H1 (cell line): ENCODE measurements around the gene ZNF385C. TPM values are rescaled to one million over a fixed set of nuclear protein-coding genes. Genes with fewer than 3 reads are reported as not detected.

Source experiments
- CTCF ChIA-PET: fragments of 300-600 bp; sonication (Branson Sonifier 250); formaldehyde crosslinking; loops from one replicate; lab custom pipeline; 2021; ENCODE audit not compliant: partially characterized antibody; lab: Charles Lee
- POLR2A ChIA-PET: fragments of 300-600 bp; sonication (Branson Sonifier 250); formaldehyde crosslinking; loops from one replicate; lab custom pipeline; 2021; ENCODE audit warnings: inconsistent platforms; ENCODE audit not compliant: partially characterized antibody; lab: Charles Lee
- DNase-seq, 2 experiments: peaks; one replicate each; pipeline versions ENCODE4 v3.0.0 to v3.0.0-alpha.2; 2010 to 2022; ENCODE audit warnings: low spot score in 2 of 2, low read depth in 1 of 2, mixed read lengths in 1 of 2
- FAIRE-seq: peaks from 2 replicates; lab custom pipeline; 2011; peaks lifted over from hg19 to GRCh38; lab: Jason Lieb, UNC
- H2AFZ ChIP-seq: 2 replicates; pipeline ENCODE4 v1.8.1; 2012; ENCODE audit warnings: low read length, inconsistent platforms
- H2AK5ac ChIP-seq: 2 replicates; pipeline ENCODE4 v1.6.1; 2013; ENCODE audit warnings: low read depth, low read length
- H2BK120ac ChIP-seq: replicated peaks from 2 replicates; pipeline ENCODE3; 2013; ENCODE audit warnings: low read depth, low read length, inconsistent platforms
- H2BK12ac ChIP-seq: 2 replicates; pipeline ENCODE4 v1.6.1; 2013; ENCODE audit warnings: low read depth, low read length
- H2BK15ac ChIP-seq: 2 replicates; pipeline ENCODE4 v1.6.1; 2013; ENCODE audit warnings: low read length
- H2BK20ac ChIP-seq: 2 replicates; pipeline ENCODE4 v1.6.1; 2013; ENCODE audit warnings: low read length
- H2BK5ac ChIP-seq: 2 replicates; pipeline ENCODE4 v1.6.1; 2013; ENCODE audit warnings: low read depth, low read length
- H3K14ac ChIP-seq: 2 replicates; pipeline ENCODE4 v1.6.1; 2013; ENCODE audit warnings: inconsistent platforms; ENCODE audit not compliant: insufficient read length
- H3K18ac ChIP-seq: 2 replicates; pipeline ENCODE4 v1.6.1; 2013; ENCODE audit warnings: low read length; ENCODE audit errors: extremely low read depth
- H3K23ac ChIP-seq: 2 replicates; pipeline ENCODE4 v1.6.1; 2013; ENCODE audit warnings: inconsistent platforms; ENCODE audit not compliant: insufficient read length
- H3K23me2 ChIP-seq: 2 replicates; pipeline ENCODE4 v1.6.1; 2013; ENCODE audit warnings: low read depth, low read length
- H3K27ac ChIP-seq: 2 replicates; pipeline ENCODE4 v1.6.1; 2011; ENCODE audit warnings: low read depth, low read length, inconsistent platforms
- H3K27me3 ChIP-seq, 4 experiments: replicated peaks in 1 of 4; 1 replicate in 1 of 4; 2 replicates in 3 of 4; pipeline versions ENCODE4 v1.6.1 to v1.8.1; 2011 to 2013; ENCODE audit warnings: low read length in 3 of 4, mild to moderate bottlenecking in 3 of 4, inconsistent platforms in 2 of 4, mixed read lengths in 2 of 4, moderate library complexity in 1 of 4; ENCODE audit not compliant: control insufficient read depth in 3 of 4, insufficient read depth in 3 of 4; ENCODE audit errors: extremely low read depth in 1 of 4
- H3K36me3 ChIP-seq, 4 experiments: 2 replicates each; pipeline versions ENCODE4 v1.6.1 to v1.8.1; 2011 to 2013; ENCODE audit warnings: mild to moderate bottlenecking in 4 of 4, low read length in 3 of 4, moderate library complexity in 2 of 4, control low read depth in 1 of 4, inconsistent platforms in 1 of 4; ENCODE audit not compliant: insufficient read depth in 4 of 4, control insufficient read depth in 2 of 4
- H3K4ac ChIP-seq: replicated peaks from 2 replicates; pipeline ENCODE3; 2013; ENCODE audit warnings: low read length, low read depth, mixed read lengths, inconsistent platforms; ENCODE audit not compliant: insufficient read length
- H3K4me1 ChIP-seq, 4 experiments: replicated peaks in 1 of 4; 1 replicate in 1 of 4; 2 replicates in 3 of 4; pipeline versions ENCODE4 v1.6.1 to v1.8.1; 2011 to 2013; ENCODE audit warnings: low read length in 3 of 4, inconsistent platforms in 2 of 4, mixed read lengths in 1 of 4; ENCODE audit not compliant: insufficient read depth in 4 of 4, control insufficient read depth in 3 of 4
- H3K4me2 ChIP-seq, 2 experiments: 2 replicates each; pipeline versions ENCODE4 v1.6.1 to v1.8.1; 2011 to 2013; ENCODE audit warnings: low read depth in 2 of 2, low read length in 2 of 2, control low read depth in 1 of 2, inconsistent platforms in 1 of 2, mild to moderate bottlenecking in 1 of 2; ENCODE audit not compliant: insufficient read depth in 1 of 2
- H3K4me3 ChIP-seq, 4 experiments: fragments of 200-600, 300-600 bp in 1 of 4; sonication (generic), shearing (Covaris generic), sonication (Bioruptor Twin) in 1 of 4; 2 replicates each; pipeline versions ENCODE4 v1.5.1 to v1.8.1; 2011 to 2016; ENCODE audit warnings: low read length in 4 of 4, low read depth in 3 of 4, control low read depth in 2 of 4, inconsistent platforms in 2 of 4, mild to moderate bottlenecking in 2 of 4, mixed read lengths in 1 of 4, moderate library complexity in 1 of 4; ENCODE audit not compliant: insufficient read depth in 2 of 4; ENCODE audit errors: extremely low read depth in 1 of 4
- H3K56ac ChIP-seq: replicated peaks from 2 replicates; pipeline ENCODE3; 2013; ENCODE audit warnings: low read depth, mild to moderate bottlenecking, mixed read lengths, low read length, inconsistent platforms; ENCODE audit not compliant: insufficient read length
- H3K79me1 ChIP-seq: 2 replicates; pipeline ENCODE4 v1.6.1; 2013; ENCODE audit warnings: low read depth, low read length, control low read depth
- H3K79me2 ChIP-seq, 2 experiments: 2 replicates each; pipeline versions ENCODE4 v1.6.1 to v1.8.1; 2012 to 2013; ENCODE audit warnings: low read length in 2 of 2, mild to moderate bottlenecking in 2 of 2, inconsistent platforms in 1 of 2; ENCODE audit not compliant: insufficient read depth in 2 of 2, control insufficient read depth in 1 of 2
- H3K9ac ChIP-seq, 4 experiments: replicated peaks in 1 of 4; 1 replicate in 1 of 4; 2 replicates in 3 of 4; pipeline versions ENCODE4 v1.6.1 to v1.8.1; 2011 to 2013; ENCODE audit warnings: low read depth in 3 of 4, low read length in 3 of 4, control low read depth in 2 of 4, mild to moderate bottlenecking in 2 of 4, moderate library complexity in 2 of 4, inconsistent platforms in 1 of 4; ENCODE audit errors: extremely low read depth in 1 of 4
- H3K9me3 ChIP-seq, 2 experiments: 2 replicates each; pipeline versions ENCODE4 v1.6.1 to v1.8.1; 2012 to 2013; ENCODE audit warnings: mild to moderate bottlenecking in 2 of 2, moderate library complexity in 2 of 2, control low read depth in 1 of 2, inconsistent platforms in 1 of 2, low read depth in 1 of 2, low read length in 1 of 2, mixed read lengths in 1 of 2; ENCODE audit not compliant: insufficient read depth in 2 of 2
- H4K20me1 ChIP-seq, 2 experiments: replicated peaks in 1 of 2; 2 replicates each; pipeline versions ENCODE3 to v1.8.1; 2011 to 2013; ENCODE audit warnings: inconsistent platforms in 2 of 2, low read length in 2 of 2, mild to moderate bottlenecking in 1 of 2; ENCODE audit not compliant: insufficient read depth in 2 of 2, control insufficient read depth in 1 of 2
- H4K5ac ChIP-seq: 2 replicates; pipeline ENCODE4 v1.6.1; 2013; ENCODE audit warnings: low read length, low read depth, mixed read lengths, inconsistent platforms; ENCODE audit not compliant: insufficient read length
- H4K8ac ChIP-seq: 2 replicates; pipeline ENCODE4 v1.8.0; 2013; ENCODE audit warnings: mild to moderate bottlenecking, moderate library complexity, low read length, inconsistent platforms; ENCODE audit not compliant: insufficient read depth; ENCODE audit errors: extremely low read depth
- H4K91ac ChIP-seq: replicated peaks from 2 replicates; pipeline ENCODE3; 2013; ENCODE audit warnings: low read length, mixed read lengths, inconsistent platforms; ENCODE audit not compliant: insufficient read length
- BACH1 ChIP-seq: IDR thresholded peaks from 2 replicates; pipeline ENCODE4 v1.6.1; 2012; ENCODE audit warnings: low read length, improper control_type of control experiment
- BRCA1 ChIP-seq: IDR thresholded peaks from 2 replicates; pipeline ENCODE4 v1.6.1; 2012; ENCODE audit warnings: low read depth, low read length, improper control_type of control experiment
- EZH2 ChIP-seq: fragments of 200-600 bp; sonication (generic); IDR thresholded peaks from 2 replicates; pipeline ENCODE4 v1.7.1; 2012; ENCODE audit warnings: low read depth, mild to moderate bottlenecking, moderate library complexity, low read length, inconsistent platforms; ENCODE audit not compliant: severe bottlenecking
- MAFK ChIP-seq: IDR thresholded peaks from 2 replicates; pipeline ENCODE4 v1.6.1; 2012; ENCODE audit warnings: low read depth, mild to moderate bottlenecking, improper control_type of control experiment, low read length
- NANOG ChIP-seq: IDR thresholded peaks from 2 replicates; pipeline ENCODE4 v1.6.1; 2011; ENCODE audit warnings: low read length, low read depth, mild to moderate bottlenecking, inconsistent platforms; ENCODE audit not compliant: insufficient read depth, poor library complexity, severe bottlenecking
- PHF8 ChIP-seq: fragments of 200-600 bp; sonication (generic); conservative IDR thresholded peaks from 2 replicates; pipeline ENCODE4 v1.7.1; 2012; ENCODE audit warnings: low read depth, mild to moderate bottlenecking, inconsistent platforms, low read length, moderate library complexity
- POLR2AphosphoS5 ChIP-seq: IDR thresholded peaks from 2 replicates; pipeline ENCODE4 v1.6.1; 2011; ENCODE audit warnings: low read depth, low read length
- RXRA ChIP-seq: IDR thresholded peaks from 2 replicates; pipeline ENCODE4 v1.6.1; 2011; ENCODE audit warnings: low read depth, mild to moderate bottlenecking, low read length, moderate library complexity; ENCODE audit not compliant: insufficient read depth
- SP4 ChIP-seq: IDR thresholded peaks from 2 replicates; pipeline ENCODE4 v1.6.1; 2012; ENCODE audit warnings: low read length, inconsistent platforms
- TAF1 ChIP-seq: IDR thresholded peaks from 2 replicates; pipeline ENCODE4 v1.6.1; 2011; ENCODE audit warnings: mild to moderate bottlenecking, low read depth, low read length
- TEAD4 ChIP-seq: IDR thresholded peaks from 2 replicates; pipeline ENCODE4 v1.6.1; 2012; ENCODE audit warnings: low read depth, low read length, inconsistent platforms, mixed read lengths
- WGBS, 2 experiments: shearing (Covaris generic) in 1 of 2; methylation state at CpG; one replicate each; pipeline versions ENCODE4 v1.1.6 to v1.1.7; 2013 to 2015; ENCODE audit warnings: low lambda C conversion rate in 2 of 2, mixed read lengths in 2 of 2, inconsistent platforms in 1 of 2, low coverage in 1 of 2, missing lambda C conversion rate in 1 of 2; ENCODE audit not compliant: insufficient replicate concordance in 2 of 2, insufficient coverage in 1 of 2, insufficient read length in 1 of 2; ENCODE audit errors: extremely low coverage in 1 of 2, missing lambda C conversion rate in 1 of 2; 5-methylcytosine and 5-hydroxymethylcytosine counted together
- polyA plus RNA-seq, 7 experiments: library from polyadenylated mRNA; depleted of rRNA in 3 of 7; stranded (reverse) in 5 of 7; unstranded in 2 of 7; fragments of >200 nt in 5 of 7; fragments of 200-250 nt in 2 of 7; gene quantifications; 1 replicate in 5 of 7; 2 replicates in 1 of 7; 4 replicates in 1 of 7; pipeline versions ENCODE4 v1.2.1 to v1.2.3, GENCODE V29; 2011 to 2013; ENCODE audit warnings: missing spikeins in 2 of 7, mixed read lengths in 2 of 7
- total RNA-seq: library from RNA; stranded (reverse); fragmentation: NEBNext Ultra II Directional; extraction: Animal tissue kit (Norgen Biotek cat#: 25700); gene quantifications from 2 replicates; pipeline ENCODE4 v1.2.1, GENCODE V29; 2021

The ZNF385C gene
- total and polyA plus RNA-seq, 2 of the 8 experiments (the other 6 are each of a cell fraction or from before 2014, with no cell fraction given): 3.9 to 6.1 TPM

- Histone ChIP-seq H3K18ac (no peak overlapping the region), H3K4me3 (no peak overlapping the region), H3K9ac (no peak overlapping the region), H2BK15ac (no peak overlapping the region), H3K23ac (no peak overlapping the region), H3K4me2 (no peak overlapping the region), H3K14ac (no peak overlapping the region), H3K9me3 (no peaks in the 10 kb centered on the region), H2BK20ac (no peak overlapping the region), H2BK12ac (no peak overlapping the region), H3K79me2 (no peaks in the 10 kb centered on the region), H2BK5ac (no peak overlapping the region), H4K91ac (no peak overlapping the region), H4K5ac (no peak overlapping the region), H3K4me1 (peaks cover 0 to 6% (median 2%) of the 10 kb centered on the region in 4 experiments; a peak in 2 of 7 replicates), H3K56ac (no peak overlapping the region), H2AK5ac (no peak overlapping the region), H2AFZ (no peak overlapping the region), H3K79me1 (no peaks in the 10 kb centered on the region), H3K36me3 (no peaks in the 10 kb centered on the region), H3K27ac (no peak overlapping the region), H3K23me2 (no peaks in the 10 kb centered on the region), H3K4ac (no peak overlapping the region), H4K20me1 (no peaks in the 10 kb centered on the region), H2BK120ac (no peak overlapping the region), H4K8ac (no peak overlapping the region), H3K27me3 (no peaks in the 10 kb centered on the region)
- TF ChIP-seq POLR2AphosphoS5 (no peak), BACH1 (no peak), BRCA1 (no peak), RXRA (no peak), TAF1 (no peak), MAFK (no peak), SP4 (no peak), TEAD4 (no peak), EZH2 (no peak), NANOG (no peak), PHF8 (no peak)
- FAIRE-seq: no peak
- ChIA-PET POLR2A (interaction anchor here (0.6 to 3.4 kb wide), 7 partner anchors 12 to 239 kb away, joined by 3 to 21 read pairs (median 4); partner anchors contain the start of gene ZNF385C), CTCF (interaction anchor here (0.6 to 38.8 kb wide), 14 partner anchors 8 to 345 kb away, joined by 3 to 1084 read pairs (median 6); partner anchors contain the start of genes DHX58, DNAJC7, HSPB9 and KAT2A)
- DNase-seq: no peak
- 92% methylated on average over 10 of the region's 10 CpGs; no CpG with 5 or more reads in 1 of the 2 experiments for WGBS, 2 experiments
These were observed 57.5 kb downstream of the ZNF385C start for GRCh38 chr17:42040818-42041217.
